ENCODE data around the gene PDK2.

DNA sequence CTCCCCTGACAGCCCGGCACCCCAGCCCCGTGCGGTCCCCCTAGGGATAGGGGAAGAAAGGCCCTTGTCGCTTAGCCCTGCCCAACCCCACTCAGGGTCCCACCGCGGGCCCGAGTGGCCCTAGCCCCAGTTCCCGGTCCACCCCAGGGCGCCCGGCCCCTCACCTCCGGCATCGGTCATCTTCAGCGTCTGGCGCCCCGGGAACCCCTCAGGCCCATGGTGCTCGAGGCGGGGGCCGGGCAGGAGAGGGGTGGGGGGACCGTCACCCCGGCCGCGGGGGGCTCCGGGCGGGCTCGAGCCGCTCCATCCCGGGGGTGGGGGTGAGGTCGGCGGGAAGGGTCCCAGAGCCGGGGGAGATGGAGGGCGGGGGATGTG lies 34.2 kb downstream of the PDK2 start:
- TF ChIP-seq EZH2 (IDR thresholded peaks at IDR 0.05; ENCODE audit: borderline replicate concordance, low read depth, low read length, severe bottlenecking) = no peak
- TF ChIP-seq, protein P1, sequence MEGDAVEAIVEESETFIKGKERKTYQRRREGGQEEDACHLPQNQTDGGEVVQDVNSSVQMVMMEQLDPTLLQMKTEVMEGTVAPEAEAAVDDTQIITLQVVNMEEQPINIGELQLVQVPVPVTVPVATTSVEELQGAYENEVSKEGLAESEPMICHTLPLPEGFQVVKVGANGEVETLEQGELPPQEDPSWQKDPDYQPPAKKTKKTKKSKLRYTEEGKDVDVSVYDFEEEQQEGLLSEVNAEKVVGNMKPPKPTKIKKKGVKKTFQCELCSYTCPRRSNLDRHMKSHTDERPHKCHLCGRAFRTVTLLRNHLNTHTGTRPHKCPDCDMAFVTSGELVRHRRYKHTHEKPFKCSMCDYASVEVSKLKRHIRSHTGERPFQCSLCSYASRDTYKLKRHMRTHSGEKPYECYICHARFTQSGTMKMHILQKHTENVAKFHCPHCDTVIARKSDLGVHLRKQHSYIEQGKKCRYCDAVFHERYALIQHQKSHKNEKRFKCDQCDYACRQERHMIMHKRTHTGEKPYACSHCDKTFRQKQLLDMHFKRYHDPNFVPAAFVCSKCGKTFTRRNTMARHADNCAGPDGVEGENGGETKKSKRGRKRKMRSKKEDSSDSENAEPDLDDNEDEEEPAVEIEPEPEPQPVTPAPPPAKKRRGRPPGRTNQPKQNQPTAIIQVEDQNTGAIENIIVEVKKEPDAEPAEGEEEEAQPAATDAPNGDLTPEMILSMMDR (IDR thresholded peaks at IDR 0.05; ENCODE audit: borderline replicate concordance, extremely low read depth, low read length, poor library complexity, severe bottlenecking) = no peak
